CD4-positive, alpha-beta T cell (primary cell): Measurements from ENCODE around the gene ARMC9. TPM values are rescaled to one million over a fixed set of nuclear protein-coding genes. Genes with fewer than 3 reads are reported as not detected.

Experiments
- ATAC-seq: fragments of 200-7000 bp; cut with Tn5 transposase; one replicate; pipeline ENCODE4 v1.10.0; 2022; ENCODE audit warnings: mild to moderate bottlenecking; ENCODE audit not compliant: poor library complexity
- CTCF ChIA-PET: fragments of 350-600 bp; sonication (Branson Sonifier 250); formaldehyde crosslinking; loops from one replicate; lab custom pipeline; 2021; ENCODE audit warnings: antibody characterized with exemption, inconsistent platforms; lab: Charles Lee
- POLR2A ChIA-PET: fragments of 350-600 bp; sonication (Branson Sonifier 250); formaldehyde crosslinking; loops from one replicate; lab custom pipeline; 2021; ENCODE audit warnings: antibody characterized with exemption, inconsistent platforms; lab: Charles Lee
- DNase-seq, 14 experiments: peaks; one replicate each; pipeline ENCODE4 v3.0.0-alpha.2; 2013 to 2020; ENCODE audit warnings: mixed read lengths in 2 of 14
- H3K27ac ChIP-seq, 2 donors: one replicate each; pipeline versions ENCODE4 v1.5.1 to v1.7.0; 2013; ENCODE audit warnings: low read length in 2 of 2, low read depth in 1 of 2, mild to moderate bottlenecking in 1 of 2
- H3K27me3 ChIP-seq, 2 experiments: 1 replicate in 1 of 2; 2 replicates in 1 of 2; pipeline versions ENCODE4 v1.6.1 to v1.7.0; 2013; ENCODE audit warnings: low read length in 2 of 2, control low read depth in 1 of 2, mild to moderate bottlenecking in 1 of 2, moderate library complexity in 1 of 2; ENCODE audit not compliant: insufficient read depth in 2 of 2, control insufficient read depth in 1 of 2
- H3K36me3 ChIP-seq: one replicate; pipeline ENCODE4 v1.6.1; 2013; ENCODE audit warnings: low read length, control low read depth; ENCODE audit not compliant: insufficient read depth
- H3K4me1 ChIP-seq: one replicate; pipeline ENCODE4 v1.6.1; 2013; ENCODE audit warnings: low read length, control low read depth; ENCODE audit not compliant: insufficient read depth
- H3K4me3 ChIP-seq: one replicate; pipeline ENCODE4 v1.5.1; 2013; ENCODE audit warnings: mild to moderate bottlenecking, low read length, moderate library complexity
- H3K9me3 ChIP-seq, 2 experiments: 1 replicate in 1 of 2; 2 replicates in 1 of 2; pipeline versions ENCODE4 v1.6.1 to v1.7.0; 2013; ENCODE audit warnings: low read length in 2 of 2, mild to moderate bottlenecking in 2 of 2, control low read depth in 1 of 2, moderate library complexity in 1 of 2; ENCODE audit not compliant: control insufficient read depth in 1 of 2, insufficient read depth in 1 of 2
- H3K27ac Mint-ChIP-seq: one replicate; pipeline ENCODE4 v1.8.0; 2020; ENCODE audit warnings: mixed read lengths
- H3K27me3 Mint-ChIP-seq: one replicate; pipeline ENCODE4 v1.8.0; 2021; ENCODE audit warnings: mixed read lengths
- H3K36me3 Mint-ChIP-seq: one replicate; pipeline ENCODE4 v1.8.0; 2021; ENCODE audit warnings: low read depth, mixed read lengths
- H3K4me1 Mint-ChIP-seq: one replicate; pipeline ENCODE4 v1.8.0; 2021; ENCODE audit warnings: low read depth, mixed read lengths
- H3K4me3 Mint-ChIP-seq: one replicate; pipeline ENCODE4 v1.8.0; 2020; ENCODE audit warnings: mild to moderate bottlenecking, mixed read lengths
- H3K9me3 Mint-ChIP-seq: one replicate; pipeline ENCODE4 v1.8.0; 2020; ENCODE audit warnings: mixed read lengths
- CTCF ChIP-seq: fragments of 200-600 bp; IDR thresholded peaks from one replicate; pipeline ENCODE4 v1.8.0; 2022; ENCODE audit warnings: antibody characterized with exemption, mild to moderate bottlenecking
- intact Hi-C, 2 experiments: fragments of 100-400 bp; cut with DNase I in 1 of 2; cut with micrococcal nuclease in 1 of 2; formaldehyde crosslinking; loops; one replicate each; pipeline versions ENCODE4 v1.15.1 to v1.9.0; 2023 to 2025; cut with DNase I, micrococcal nuclease
- total RNA-seq, 174 experiments: library from RNA in 2 of 174; stranded (reverse) in 2 of 174; gene quantifications; one replicate each; pipeline ENCODE4 v1.2.3 and lab custom pipeline; 2021 to 2026

The ARMC9 gene
- total RNA-seq, 2 experiments from 2014 or later = 0.16 to 0.42 TPM

GRCh38 chr2:231341100-231341499, 142.7 kb downstream of the ARMC9 start:
- intact Hi-C loops = no loop called here
- Mint-ChIP-seq H3K36me3 (no peaks in the 10 kb centered on the region), H3K27ac (no peak overlapping the region), H3K27me3 (no peaks in the 10 kb centered on the region), H3K9me3 (no peaks in the 10 kb centered on the region), H3K4me1 (no peaks in the 10 kb centered on the region), H3K4me3 (no peak overlapping the region)
- no peak for TF ChIP-seq CTCF
- CTCF ChIA-PET = no interaction called here
- ATAC-seq (no peak), DNase-seq (no peak)
- H3K4me1 ChIP-seq = no peaks in the 10 kb centered on the region
- no peaks in the 10 kb centered on the region for H3K36me3 ChIP-seq
- H3K27me3 ChIP-seq = no peaks in the 10 kb centered on the region
- H3K9me3 ChIP-seq = no peaks in the 10 kb centered on the region
- POLR2A ChIA-PET = no interaction called here
- no peak overlapping the region for H3K27ac ChIP-seq
- H3K4me3 ChIP-seq = no peak overlapping the region

- no peaks in the 10 kb centered on the region for H3K9me3 ChIP-seq
- H3K4me1 ChIP-seq = no peaks in the 10 kb centered on the region
- no peaks in the 10 kb centered on the region for H3K4me1 Mint-ChIP-seq
- H3K4me3 Mint-ChIP-seq = no peak overlapping the region
- intact Hi-C loops = no loop called here
- no peaks in the 10 kb centered on the region for H3K36me3 Mint-ChIP-seq
- H3K9me3 Mint-ChIP-seq = no peaks in the 10 kb centered on the region
- no peaks in the 10 kb centered on the region for H3K27me3 ChIP-seq
- CTCF ChIA-PET = no interaction called here
- H3K27ac Mint-ChIP-seq = no peak overlapping the region
- POLR2A ChIA-PET = no interaction called here
- DNase-seq (peak in 3 of 14 experiments; percentile 5 to 45 (median 42)), ATAC-seq (no peak)
- H3K36me3 ChIP-seq = no peaks in the 10 kb centered on the region
- no peaks in the 10 kb centered on the region for H3K27me3 Mint-ChIP-seq
- no peak for TF ChIP-seq CTCF
- no peak overlapping the region for H3K27ac ChIP-seq
- no peak overlapping the region for H3K4me3 ChIP-seq
These were observed 143.8 kb downstream of the ARMC9 start for GRCh38 chr2:231342061-231342711.

GRCh38 chr2:231343006-231343710, 144.7 kb downstream of the ARMC9 start:
- Mint-ChIP-seq H3K36me3 (no peaks in the 10 kb centered on the region), H3K27ac (no peak overlapping the region), H3K4me1 (no peaks in the 10 kb centered on the region), H3K27me3 (no peaks in the 10 kb centered on the region), H3K9me3 (no peaks in the 10 kb centered on the region), H3K4me3 (no peak overlapping the region)
- DNase-seq (no peak), ATAC-seq (no peak)
- no peak for TF ChIP-seq CTCF
- POLR2A ChIA-PET = no interaction called here
- no peaks in the 10 kb centered on the region for H3K36me3 ChIP-seq
- H3K4me1 ChIP-seq = no peaks in the 10 kb centered on the region
- no peaks in the 10 kb centered on the region for H3K9me3 ChIP-seq
- no peak overlapping the region for H3K4me3 ChIP-seq
- CTCF ChIA-PET = no interaction called here
- H3K27me3 ChIP-seq = no peaks in the 10 kb centered on the region
- intact Hi-C loops = no loop called here
- H3K27ac ChIP-seq = no peak overlapping the region
